ENCODE measurements around the gene CNDP2.

DNA sequence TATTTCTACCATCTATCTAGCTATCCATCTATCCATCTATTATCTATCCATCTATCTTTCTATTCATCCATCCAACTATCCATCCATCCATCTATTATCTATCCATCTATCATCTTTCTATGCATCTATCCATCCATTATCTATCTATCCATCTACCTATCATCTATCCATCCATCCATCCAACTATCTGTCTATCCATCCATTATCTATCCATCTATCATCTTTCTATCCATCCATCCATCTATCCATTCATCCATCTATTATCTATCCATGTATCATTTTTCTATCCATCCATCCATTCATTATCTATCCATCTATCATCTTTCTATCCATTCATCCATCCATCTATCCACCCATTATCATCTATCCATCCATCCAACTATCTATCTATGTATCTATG is 76.9 kb downstream of the CNDP2 start:
- TF ChIP-seq CTCF (conservative IDR thresholded peaks at IDR 0.05; ENCODE audit: low read depth, low read length) (no peak), EZH2 (IDR thresholded peaks at IDR 0.05; ENCODE audit: low read length, unreplicated experiment) (no peak), EZH2phosphoT487 (IDR thresholded peaks at IDR 0.05; ENCODE audit: borderline replicate concordance, low read length) (no peak)
